GM18499 (cell line): Measurements from ENCODE around the gene FANK1.
A peak's percentile ranks its signal among the peaks of the same experiment; 100 is the strongest.
"Not testable (repeated sequence)": the region's sequence is repeated elsewhere in the genome, so short reads cannot be mapped to it uniquely, and the experiment has no call there.

Experiments
- ATAC-seq: cut with Tn5 transposase; IDR thresholded peaks from one replicate; pipeline ENCODE4 v1.9.1; 2021; ENCODE audit warnings: moderate number of reproducible peaks; ENCODE audit not compliant: insufficient read depth, unreplicated experiment

Gene FANK1

GRCh38 chr10:125886914-125887512, 9.4 kb upstream of the FANK1 start:
- no peak for ATAC-seq

DNA sequence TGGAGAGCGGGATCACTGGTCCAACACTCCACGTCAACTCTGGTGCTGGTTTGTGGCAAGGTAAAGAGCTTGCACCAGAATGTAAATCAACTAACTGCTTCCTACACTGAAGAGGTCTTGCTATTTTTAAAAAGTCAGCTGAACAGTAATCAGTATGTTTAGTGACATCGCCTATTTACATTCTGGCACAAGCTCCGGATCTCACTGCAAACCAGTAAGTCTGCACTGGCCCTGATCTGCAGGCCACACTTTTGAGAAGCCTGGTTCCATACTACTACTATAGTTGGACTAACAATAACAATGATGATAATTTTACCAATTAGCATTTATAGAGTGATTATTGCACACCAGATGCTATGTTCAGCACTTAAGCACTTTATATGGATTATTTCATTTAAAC, 6.9 kb upstream of the FANK1 start:
- not testable (repeated sequence) for ATAC-seq

- not testable (repeated sequence) for ATAC-seq
These were observed 4.0 kb upstream of the FANK1 start for GRCh38 chr10:125892402-125892801.

DNA sequence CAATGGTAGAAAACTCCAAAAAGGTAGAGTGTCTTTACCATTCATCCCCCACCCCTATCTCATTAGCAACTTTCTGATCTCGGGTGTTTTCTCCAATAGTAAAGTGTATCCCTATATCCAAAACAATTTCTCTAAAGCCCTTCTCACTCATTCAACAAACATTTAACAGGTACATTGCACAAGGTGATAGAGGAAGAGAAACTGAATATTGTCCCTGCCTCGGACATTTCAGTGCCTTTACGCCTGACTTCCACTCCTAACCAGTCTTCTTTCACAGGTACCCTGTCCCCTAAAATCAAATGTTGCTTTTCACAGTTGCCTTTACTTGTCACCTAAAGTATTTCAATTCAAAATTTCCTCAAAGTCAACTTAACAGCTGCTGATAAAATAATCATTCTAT, 2.2 kb upstream of the FANK1 start:
- ATAC-seq = not testable (repeated sequence)

DNA sequence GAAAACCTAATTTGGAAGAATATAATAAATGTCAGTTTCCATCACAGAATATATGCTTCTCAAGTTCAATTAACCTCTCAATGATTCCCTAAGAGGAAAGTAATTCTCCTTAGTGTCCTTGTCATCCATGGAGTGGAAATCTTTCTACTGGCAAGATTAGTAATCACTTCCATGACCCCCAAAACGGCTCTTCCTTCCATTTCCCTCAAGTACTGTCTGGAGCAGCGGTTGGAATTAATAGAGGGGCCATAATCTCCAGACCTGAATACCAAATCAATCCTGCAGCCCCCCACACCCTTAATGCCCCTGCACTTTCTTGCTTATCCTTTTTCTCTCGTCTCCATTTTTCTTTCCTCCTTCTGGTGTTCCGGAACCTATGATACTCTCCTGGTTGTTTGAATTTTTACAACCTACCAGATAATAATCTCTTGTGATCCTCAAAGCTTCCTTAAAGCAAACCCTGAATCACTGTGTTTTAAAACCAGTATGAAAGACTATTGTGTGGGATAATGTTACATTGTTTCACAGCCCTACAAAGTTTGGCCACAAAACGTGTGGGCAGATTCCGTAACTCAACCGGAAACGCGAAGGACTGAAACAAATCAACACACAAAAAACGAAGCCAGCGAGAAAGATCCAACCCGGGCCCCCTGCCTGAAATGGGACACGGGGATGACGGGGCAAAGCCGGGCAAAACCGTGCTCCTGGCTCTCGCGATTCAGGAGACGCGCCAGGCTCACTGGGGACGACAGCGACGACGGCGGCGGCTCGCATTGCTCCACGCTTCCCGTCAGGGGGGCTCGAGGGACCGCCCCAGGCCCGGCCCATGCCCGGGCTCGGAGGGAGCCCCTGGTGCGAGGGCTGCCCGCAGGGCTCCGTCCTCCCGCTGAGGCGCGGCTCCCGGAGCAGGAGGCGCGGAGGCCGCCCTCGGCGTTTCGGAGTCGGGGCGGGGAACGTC, 955 bp upstream of the FANK1 start:
- peak; percentile 27 for ATAC-seq

DNA sequence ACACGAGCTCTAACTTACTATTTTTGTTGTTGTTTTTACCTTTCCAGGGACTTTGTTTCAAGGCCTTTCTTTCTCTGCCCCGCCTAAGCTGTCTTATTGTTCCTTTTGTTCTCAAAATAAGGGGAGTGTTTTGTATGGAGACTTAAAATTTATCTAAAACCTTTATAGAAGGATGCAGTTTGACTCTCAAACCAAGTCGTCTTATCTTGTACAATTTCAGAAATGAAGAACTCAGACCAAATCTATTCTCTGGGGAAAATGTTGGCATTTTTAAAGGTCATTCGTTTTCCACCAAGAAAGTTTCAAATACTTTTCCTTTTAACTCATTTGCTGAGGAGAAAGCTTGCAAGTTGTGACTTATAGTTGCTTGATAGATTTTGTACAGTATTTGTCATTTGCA, 953 bp downstream of the FANK1 start:
- ATAC-seq = not testable (repeated sequence)

GRCh38 chr10:125900963-125901362, 4.6 kb downstream of the FANK1 start:
- ATAC-seq = not testable (repeated sequence)

GRCh38 chr10:125903135-125903640, 6.8 kb downstream of the FANK1 start:
- ATAC-seq = not testable (repeated sequence)

GRCh38 chr10:125905069-125905994, 9.0 kb downstream of the FANK1 start:
- ATAC-seq = not testable (repeated sequence)

GRCh38 chr10:125907598-125907997, 11.2 kb downstream of the FANK1 start:
- not testable (repeated sequence) for ATAC-seq

DNA sequence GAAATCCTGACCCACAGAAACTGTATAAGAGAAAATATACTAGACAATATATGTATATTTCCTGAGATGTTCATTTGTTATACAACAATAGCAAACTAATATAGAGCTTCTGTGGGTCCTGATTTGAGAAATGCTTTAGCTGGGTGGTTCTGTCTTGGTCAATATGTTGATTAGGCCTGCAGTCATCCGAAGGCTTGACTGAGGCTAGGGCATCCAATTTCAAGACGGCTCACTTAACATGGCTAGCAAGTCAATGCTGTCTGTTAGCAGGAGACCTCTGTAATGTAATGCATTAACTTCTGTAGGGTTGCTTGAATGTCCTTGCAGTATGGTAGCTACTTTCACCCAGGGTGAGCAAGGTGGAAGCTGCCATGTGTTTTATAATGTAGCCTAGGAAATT, 12.4 kb downstream of the FANK1 start:
- not testable (repeated sequence) for ATAC-seq

- ATAC-seq = not testable (repeated sequence)
These were observed 13.1 kb downstream of the FANK1 start for GRCh38 chr10:125909491-125909890.

DNA sequence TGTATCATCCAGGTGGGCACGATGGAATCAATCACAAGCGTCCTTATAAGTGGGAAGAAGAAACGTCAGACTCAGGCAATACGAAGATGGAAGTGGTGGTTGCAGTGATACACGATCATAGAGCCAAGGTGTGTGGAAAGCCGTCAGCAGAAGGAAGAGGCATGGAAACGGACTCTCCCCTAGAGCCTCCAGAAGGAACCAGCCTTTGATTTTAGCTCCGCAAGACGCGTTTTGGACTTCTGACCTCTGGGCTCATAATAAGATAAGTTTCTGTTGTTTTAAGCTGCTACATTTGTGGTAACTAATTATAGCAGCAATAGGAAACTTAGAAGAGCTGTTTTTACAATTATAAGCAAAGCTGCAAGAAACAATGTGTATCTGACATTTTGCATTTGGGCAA, 14.8 kb downstream of the FANK1 start:
- ATAC-seq = no peak

- ATAC-seq = no peak
These were observed 15.6 kb downstream of the FANK1 start for GRCh38 chr10:125911990-125912389.

DNA sequence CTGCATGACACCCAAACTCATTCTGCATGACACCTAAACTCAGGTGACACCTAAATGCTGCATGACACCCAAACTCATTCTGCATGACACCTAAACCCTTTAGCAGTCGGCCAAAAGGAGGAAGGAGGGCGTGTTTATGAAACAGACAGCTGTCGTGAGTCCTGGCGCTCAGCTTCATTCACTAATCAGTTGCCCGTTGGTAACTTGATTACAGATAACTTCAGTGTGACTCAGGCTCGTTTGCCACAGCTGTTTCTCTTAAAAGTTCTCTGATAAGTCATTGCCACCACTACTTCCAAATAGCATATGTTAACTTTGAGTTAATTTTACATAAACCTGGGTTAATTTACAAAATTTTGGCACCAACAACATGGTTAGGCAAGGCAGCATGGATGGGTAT, 16.9 kb downstream of the FANK1 start:
- not testable (repeated sequence) for ATAC-seq

DNA sequence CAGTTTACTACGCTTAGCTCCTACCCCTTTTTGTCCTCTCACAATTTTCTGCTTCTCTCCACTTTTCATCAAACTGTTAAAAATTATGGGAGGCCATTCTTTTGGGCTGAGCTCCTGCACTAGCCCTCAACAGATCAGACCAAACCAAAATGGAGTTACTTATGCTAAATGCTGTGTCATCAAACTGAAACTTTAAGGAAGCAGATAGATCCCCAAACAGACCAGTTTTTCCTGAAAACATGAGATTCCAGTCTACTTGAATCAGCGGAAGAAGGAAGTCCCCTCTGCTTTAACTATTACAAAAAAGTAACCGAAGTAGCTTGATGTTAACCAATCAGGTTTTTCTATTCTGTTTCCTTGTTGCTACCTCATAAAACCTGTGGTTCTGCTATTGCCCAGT, 20.6 kb downstream of the FANK1 start:
- no peak for ATAC-seq

DNA sequence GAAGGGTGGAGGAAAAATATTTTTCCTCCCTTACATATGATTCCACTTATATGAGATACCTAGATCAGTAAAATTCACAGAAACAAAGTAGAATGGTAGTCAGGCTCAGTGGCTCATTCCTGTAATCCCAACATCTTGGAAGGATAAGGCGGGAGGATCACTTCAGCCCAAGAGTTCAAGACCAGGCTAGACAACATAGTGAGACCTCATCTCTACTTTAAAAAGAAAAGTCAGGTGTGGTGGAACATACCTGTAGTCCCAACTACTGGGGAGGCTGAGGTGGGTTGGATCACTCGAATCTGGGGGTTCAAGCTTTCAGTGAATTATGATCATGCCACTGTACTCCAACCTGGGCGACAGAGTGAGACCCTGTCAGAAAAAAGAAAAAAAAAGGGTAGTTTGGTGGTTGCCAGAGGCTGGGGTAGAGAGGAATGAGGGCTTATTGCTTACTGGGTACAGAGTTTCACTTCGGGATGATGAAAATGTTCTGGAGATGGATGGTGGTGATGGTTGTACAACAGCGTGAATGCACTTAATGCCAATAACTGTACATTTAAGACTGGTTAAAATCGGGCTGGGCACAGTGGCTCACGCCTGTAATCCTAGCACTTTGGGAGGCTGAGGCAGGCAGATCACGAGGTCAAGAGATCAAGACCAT, 21.5 kb downstream of the FANK1 start:
- not testable (repeated sequence) for ATAC-seq

- not testable (repeated sequence) for ATAC-seq
These were observed 25.4 kb downstream of the FANK1 start for GRCh38 chr10:125921643-125922306.

DNA sequence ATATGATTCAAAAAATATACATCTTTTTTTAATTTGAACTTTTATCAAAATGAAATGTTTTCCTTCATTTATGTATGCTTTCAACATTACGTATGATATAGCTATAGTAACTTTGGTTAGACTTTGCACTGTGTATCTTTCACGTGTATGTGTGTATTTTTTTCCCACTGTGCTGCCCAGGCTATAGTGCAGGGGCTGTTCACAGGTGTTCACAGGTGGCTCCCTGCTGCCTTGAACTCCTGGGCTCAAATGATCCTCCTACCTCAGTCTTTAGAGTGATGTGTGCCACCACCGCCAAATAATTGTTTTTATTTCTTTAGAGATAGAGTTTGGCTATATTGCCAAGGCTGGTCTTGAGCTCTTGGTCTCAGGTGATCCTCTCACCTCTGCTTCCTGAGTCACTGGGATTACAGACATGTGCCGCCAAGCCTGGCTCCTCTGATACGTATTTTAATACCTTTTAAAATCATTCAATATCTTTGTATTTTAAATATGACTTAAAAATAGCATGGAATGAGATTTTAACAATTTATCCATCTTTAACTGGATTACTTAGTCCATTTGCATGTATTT, 29.0 kb downstream of the FANK1 start:
- no peak for ATAC-seq
